Measurements from ENCODE around the gene STARD13.

The STARD13 gene

DNA sequence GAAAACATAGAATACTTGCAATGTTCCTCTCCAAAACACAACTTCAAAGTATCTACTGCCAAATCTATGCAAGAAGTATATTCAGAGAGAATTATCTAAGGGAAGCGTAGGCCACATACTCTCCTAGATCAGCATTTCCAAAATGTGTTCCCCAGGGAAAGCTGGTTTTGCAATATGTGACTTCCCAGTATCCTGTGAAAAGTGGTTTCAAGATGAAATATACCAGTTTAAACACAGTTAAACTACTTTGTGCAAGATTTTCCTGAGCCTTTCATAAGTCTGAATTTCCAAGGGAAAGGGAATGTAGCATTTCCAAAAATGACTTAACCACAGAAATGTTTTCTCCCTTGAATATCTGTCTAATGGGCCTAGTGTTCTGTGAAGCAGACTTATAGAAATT, 7.6 kb downstream of the STARD13 start:
- DNase-seq (ENCODE audit: low read depth): no peak

DNA sequence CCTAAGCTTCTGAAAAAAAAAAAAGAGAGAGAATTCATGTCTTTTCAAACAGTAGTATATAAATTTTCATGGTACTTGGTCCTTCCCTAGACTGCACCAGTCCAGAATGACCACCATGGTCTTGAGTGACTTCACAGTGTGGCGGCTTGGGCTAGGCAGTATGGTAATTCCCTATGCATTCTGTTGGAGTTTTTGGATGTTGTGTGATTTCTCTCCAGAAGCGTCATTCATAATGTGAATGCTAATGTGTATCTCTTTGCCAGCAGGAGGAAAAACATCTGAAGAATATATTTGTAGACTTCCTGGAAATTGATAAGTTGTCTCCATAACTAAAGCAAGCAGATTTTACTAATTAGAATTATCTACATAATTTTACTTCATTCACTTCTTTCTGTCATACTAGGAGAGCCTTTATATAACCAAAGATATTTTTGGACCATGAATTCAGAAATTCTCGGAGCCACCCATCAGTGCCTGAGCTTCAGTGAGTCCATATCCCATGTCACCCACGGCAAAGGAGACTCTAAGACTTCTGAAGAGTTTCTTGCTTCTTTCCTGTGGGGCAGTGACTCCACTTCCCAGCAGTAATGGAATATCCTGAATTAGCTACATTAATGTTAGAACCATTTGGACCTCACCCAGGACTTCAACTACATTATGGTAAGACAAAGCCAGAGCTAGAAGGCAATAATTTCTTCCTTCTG, 8.4 kb downstream of the STARD13 start:
- DNase-seq (ENCODE audit: low read depth): no peak

DNA sequence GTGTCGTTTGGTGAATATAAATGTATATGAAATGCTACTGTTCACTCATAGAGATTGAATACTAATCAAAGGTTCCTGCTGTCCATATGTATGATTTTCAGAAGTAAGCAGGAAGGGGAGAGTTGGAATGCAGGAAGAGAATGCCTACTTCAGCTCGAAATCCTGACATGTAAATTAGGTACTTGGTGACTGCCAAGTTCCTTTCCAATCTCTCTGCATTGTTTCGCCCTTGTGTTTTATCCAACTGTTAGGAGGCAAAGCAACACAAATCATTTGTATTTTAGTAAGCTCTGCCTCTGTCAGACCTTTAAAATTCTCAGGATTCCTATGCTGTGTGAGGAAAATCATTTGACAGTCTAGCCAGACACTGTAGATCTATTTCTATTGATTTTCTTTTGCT, 9.0 kb downstream of the STARD13 start:
- no peak for DNase-seq (ENCODE audit: low read depth)

DNA sequence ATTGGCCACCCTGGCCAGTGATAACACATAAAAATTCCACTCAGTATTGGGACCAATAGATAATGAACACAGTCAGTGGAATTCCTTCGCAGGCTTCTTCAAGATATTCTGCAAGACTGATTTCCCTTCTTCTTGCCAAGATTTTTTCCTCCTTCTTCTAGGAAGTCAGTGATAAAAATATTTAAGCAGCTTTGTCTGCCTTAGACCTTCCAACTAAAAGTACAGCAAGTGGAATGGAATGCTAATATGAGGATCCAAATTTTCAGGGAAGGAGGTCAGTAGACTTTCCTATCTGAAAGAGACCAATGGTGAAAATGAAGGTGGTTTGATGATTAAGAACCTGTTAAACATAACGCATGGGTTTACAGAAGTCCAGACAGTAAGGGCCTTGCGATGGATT, 9.6 kb downstream of the STARD13 start:
- no peak for DNase-seq (ENCODE audit: low read depth)

DNA sequence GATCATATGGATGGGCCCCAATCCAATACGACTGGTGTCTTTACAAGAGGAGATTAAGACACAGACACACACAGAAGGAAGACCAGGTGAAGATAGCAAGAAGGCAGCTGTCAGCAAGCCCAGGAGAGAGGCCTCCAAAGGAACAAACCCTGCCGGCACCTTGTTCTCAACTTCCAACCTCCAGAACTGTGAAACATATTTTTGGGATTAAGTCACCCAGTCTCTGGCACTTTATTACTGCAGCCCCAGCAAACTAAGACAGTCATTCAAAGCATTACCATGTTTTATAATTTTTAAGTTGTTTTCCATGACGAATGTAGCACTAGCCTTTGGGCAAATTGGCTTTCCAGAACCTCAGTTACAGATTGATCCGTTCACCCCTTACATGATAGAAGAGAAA, 11.3 kb downstream of the STARD13 start:
- no peak for DNase-seq (ENCODE audit: low read depth)

DNA sequence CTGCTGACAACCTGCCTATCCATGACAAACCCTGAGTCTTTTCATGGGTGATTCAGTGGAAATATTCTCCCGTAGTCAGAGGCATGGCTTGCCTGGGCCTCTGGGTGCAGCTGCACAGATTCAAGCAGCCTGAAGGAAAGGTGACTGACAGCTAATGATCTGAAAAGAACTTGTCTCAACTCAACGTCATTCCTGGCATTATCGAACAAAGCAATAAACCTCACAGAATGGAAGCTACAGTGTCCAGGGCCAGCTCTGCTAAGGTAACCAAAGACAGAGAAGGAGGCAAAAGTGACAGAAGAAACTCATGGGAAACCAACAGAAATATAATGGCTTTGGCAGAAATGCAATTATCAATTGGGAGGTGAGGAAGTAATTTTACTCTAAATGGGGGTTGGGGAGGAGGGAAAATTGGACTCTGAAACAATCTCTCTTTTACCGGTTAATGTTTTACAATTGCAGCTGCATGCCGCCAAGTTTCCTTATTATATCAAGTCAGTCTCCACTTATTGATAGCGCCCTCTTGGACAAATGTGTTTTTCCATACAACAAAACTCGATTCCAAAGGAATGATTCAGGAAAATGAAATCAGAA, 12.9 kb downstream of the STARD13 start:
- no peak for DNase-seq (ENCODE audit: low read depth)

DNA sequence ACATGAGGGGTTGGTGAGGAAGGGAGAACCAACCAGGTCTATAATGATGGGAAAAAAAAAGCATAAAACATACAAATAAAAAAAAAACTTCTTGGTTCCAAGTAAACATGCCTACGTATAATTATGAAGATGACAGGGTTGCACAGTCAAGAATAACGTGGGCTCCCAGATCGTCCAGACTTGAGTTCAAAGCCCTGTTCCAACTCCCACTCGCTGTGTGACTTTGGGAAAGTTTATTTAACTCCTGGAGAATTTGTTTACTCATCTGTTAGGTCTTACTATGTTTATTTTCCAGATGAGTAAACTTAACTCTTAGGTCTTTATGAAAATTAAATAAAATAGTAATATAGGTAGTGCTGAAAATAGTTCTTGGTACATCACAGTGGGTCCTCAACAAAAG, 13.8 kb downstream of the STARD13 start:
- DNase-seq (ENCODE audit: low read depth): no peak

DNA sequence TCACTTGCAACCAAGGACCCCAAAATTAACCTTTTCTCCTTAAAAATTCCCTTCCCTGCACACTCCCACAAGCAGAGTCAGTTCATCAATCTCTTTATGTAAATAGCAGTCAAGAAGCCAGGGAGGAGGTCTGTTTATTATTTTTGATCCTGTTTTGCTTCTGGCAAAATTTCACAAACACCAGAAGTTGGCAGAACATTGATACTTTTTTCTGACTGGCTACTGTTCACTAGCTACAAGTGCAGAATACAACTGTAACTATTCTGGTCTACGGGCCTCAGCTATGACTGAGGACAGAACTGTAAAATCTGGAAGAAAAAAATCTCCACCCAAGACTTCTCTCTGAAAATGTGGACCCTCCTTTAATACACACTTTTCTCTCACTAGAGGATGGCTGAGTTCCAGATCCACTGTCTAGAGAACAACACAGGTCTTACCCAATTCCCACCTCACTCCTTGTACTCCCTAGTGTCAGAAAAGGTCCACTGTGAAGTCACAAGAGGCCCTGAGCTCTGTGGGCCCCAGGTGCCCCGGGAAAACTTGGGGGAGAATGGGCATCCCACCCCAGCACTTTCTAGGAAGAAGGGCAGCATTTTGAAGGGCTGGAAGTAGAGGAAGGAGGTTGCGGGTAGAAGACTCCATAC, 14.5 kb downstream of the STARD13 start:
- DNase-seq (ENCODE audit: low read depth): no peak

DNA sequence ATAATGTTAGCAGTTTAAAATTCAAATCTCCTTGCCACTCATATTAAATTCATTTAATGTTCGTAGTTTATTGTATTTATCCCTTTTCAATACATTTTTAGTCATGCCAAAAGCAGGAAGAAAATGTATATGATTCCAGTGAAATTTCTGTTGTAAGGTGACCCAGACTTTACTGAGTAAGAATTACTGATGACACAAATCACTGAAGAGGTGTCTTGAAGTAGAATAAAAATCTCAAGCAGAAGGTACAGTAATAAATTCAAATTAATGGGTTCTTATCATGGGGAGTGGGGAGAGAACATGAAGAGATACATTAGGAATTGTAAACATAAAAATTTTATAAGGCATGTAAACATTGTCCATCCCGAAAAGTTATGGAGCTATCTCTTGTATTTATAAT, 19.9 kb downstream of the STARD13 start:
- no peak for DNase-seq (ENCODE audit: low read depth)

DNA sequence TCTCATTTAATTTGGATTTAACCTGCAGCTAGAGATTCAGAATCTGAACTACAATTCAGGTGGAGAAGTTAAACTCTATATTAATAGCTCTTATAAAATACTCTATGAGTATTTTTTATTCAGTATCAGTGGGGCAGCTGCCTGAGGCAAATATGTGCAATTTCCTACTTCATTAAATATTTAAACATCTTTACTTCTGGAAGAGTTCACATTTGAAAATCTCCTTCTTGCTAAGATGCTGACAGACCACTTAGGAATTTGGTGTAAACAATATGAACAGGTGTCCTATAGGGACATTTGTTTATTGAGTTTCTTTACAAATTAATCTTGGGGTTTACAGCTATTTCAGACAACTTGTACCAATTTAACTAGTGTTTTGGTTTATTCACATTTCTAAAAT, 20.4 kb downstream of the STARD13 start:
- DNase-seq (ENCODE audit: low read depth): no peak

DNA sequence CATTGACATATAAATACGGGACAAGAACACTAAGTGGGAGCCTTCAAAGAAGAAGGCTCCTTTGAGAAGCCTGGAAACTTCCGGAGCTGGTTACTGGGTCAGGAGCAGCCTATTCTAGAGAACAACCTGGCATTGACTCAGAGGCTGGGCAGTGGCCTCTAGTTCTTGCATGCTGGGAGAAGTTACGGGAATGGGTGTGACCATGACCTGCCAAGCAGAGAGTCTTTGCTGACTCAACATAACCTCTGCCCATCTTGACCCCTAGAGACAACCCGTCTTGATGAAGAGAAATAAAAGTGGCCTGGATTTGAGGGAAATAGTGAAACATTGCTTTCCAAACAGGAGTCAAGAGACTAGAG, 21.0 kb downstream of the STARD13 start:
- DNase-seq (ENCODE audit: low read depth): no peak

DNA sequence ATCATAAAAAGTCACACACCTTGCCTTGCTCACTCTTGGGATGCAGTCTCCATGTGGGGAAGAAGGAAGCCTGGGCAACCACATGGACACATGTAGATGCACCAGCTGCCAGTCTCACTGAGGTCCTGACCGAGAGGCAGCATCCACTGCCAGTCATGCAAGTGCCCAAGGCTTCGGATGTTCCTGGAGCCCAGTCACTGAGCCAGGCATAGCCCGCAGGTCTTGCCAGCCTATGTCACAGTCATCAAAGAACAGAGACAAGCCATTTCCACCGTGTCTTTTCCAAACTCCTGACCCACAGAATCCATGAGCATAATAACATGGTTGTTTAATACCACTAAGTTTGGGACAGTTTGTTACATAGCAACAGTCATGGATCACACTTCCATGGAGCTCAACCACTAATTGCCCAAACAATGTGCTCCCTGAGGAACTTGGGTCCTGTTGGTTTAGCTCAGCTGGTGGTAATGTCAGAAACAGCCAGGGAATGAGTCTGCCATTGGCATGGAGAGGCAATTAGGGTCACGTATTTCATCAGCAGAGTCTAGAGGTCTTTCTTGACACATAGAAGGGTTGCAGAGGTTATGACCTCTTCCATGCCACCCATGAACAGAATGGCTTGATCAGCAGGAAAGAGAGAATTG, 21.5 kb downstream of the STARD13 start:
- no peak for DNase-seq (ENCODE audit: low read depth)

DNA sequence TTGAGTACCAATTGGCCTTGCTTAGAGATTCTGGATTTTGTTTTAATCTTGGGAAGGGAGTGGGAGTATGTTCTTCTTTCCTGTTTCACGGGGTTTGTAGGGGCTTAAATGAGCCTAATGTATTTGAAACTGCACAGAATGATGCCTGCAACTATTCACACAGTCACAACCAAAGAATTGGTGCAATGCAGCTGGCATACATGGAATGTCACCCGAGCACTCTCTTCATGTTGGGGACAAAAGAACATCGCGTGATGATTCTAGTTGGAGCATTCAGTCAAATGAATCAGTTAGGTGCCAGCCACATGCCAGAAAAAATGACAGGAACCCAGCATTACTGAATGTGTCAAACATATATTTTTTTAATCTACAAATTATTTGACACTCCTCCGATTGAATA, 22.1 kb downstream of the STARD13 start:
- no peak for DNase-seq (ENCODE audit: low read depth)

DNA sequence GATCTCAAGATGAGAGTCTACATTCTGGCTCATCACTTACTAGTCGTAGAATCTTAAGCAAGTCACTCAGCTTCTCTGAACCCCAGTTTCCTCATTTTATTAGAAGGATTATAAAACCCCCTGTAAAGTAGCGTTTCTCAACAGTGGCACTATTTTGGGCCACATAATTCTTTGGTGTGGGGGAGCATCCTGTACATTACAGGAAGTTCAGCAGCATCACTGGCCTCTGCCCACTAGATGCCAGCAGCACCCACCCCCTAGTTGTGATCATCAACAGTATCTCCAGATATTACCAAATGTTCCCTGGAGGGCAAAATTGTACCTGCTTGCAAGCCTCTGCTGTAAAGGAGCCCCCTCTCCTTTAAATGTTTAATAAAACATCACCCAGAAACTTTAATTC, 22.6 kb downstream of the STARD13 start:
- no peak for DNase-seq (ENCODE audit: low read depth)

DNA sequence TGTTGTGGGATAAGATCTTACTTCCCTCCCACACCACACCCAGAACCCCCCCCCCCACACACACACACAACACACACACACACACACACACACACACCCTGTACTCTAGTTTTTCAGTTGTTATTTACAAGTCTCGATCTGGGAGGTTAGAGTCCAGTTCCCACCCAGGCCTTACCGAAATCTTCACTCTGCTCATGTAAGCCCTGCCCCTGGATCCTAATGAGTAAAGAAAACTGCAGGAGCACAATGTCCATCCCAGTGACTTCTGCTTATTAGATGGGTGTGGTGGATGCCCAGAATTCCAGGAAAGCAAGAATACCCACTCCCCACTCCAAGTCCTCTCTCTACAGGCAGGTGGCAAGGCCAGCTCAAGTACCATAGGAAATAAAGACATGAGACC, 23.0 kb downstream of the STARD13 start:
- no peak for DNase-seq (ENCODE audit: low read depth)

DNA sequence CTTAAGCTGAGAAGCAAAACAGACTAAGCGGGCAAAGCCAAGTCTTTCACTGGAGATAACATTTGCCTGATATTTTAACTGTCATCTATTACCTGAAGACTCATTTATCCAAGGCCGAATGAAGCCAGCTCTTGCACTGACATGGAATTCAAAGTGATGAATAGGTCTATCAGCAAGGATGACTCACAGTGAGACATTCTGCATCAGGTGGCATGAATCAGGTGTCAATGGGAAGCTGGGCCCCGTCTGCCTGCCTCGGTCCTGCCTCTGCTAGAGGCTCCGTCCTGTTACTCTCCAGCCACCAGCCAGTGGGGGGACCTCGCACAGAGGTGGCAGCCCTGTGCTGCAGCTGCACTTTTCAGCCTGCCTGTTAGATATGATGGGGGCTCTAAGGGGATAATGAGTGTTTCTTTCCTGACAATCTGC, 23.5 kb downstream of the STARD13 start:
- DNase-seq (ENCODE audit: low read depth): no peak

DNA sequence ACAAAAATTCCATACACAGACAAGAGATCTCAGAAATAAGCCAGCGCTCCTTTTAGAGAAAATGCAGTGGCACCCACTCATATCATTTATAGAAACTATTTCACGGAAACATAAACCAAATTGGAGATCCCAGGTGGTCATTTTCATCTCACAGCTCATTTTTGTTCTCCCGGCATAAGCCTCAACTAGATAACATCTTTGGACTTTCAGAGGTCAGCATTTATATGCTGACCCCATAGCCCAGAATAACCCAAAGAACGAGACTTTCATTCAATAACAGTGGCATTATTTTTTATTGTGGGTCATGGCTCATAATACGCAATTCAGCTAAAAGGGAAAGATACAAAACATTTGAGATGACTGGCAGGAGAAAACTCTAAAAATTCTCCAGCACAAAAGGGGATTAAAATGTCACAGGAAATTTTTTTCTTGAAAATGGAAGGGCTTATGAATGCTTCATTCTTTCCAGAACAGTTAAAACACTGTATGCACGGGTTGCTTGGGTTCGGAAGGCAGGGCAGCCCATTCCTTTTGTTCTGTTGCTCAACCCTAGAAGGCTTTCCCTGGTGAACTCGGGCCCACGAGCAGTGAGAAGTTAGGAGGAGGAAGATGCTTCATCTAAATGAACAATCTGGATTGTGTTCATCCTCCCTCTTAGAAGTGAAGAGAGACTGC, 24.0 kb downstream of the STARD13 start:
- DNase-seq (ENCODE audit: low read depth): no peak

DNA sequence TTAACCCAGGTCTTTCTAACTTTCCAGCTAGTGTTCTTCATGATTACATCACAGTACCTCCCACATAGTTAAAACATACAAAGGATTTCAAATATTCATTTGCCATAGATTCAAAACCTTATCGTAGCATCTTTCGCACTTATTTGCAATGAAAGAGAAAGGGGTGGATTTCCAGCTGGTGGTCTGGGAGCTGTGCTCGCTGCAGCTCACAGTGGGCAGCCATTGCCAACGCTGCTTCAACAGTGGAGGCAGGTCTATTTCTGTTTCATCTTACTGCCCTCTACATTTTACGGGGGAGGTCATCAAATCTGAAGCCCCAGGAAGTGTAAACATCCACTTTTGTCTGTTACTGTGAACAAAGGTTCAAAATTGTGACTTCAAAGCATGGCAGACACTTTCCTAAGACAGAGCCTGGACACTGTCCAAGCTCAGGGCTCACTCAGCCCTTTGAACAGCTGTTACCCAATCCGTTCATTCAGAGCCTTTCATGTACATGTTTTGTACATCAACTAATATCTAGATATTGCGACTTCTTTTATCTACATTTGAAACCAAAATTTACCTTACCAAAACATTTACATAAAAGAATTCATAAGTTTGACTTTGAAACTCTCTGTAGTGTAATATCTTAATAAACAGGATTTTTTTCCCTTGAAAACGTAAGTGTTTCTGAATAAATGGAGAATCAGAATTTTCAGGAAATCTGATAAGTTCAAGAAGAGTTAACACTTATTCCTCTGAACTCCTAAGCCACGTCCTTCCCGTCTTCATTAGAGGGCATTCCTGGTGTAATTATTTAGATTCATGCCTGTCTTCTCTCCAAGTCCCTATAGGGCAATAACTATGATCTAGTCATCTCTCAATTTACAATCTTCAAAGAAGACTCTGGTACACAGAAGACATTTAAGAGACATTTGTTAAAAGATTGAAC, 25.1 kb downstream of the STARD13 start:
- DNase-seq (ENCODE audit: low read depth): no peak

DNA sequence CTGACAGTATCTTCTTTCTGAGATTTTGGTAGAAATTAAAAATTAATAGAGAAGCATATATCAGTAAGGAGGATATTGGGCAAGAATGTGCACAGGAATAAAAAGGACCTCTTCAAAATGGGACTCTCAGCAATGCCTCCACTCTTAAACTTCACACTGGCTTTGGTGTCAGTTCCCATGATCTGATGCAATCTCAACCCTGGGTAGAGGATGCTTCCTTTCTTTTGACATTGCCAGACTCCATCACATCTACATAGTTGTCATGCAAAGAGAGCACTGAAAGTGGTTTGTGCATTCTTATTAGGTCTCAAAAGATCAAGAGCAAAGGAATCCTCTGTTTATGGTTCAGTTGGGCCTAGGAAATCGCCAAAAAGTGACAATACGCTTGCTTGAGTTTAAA, 26.3 kb downstream of the STARD13 start:
- no peak for DNase-seq (ENCODE audit: low read depth)

DNA sequence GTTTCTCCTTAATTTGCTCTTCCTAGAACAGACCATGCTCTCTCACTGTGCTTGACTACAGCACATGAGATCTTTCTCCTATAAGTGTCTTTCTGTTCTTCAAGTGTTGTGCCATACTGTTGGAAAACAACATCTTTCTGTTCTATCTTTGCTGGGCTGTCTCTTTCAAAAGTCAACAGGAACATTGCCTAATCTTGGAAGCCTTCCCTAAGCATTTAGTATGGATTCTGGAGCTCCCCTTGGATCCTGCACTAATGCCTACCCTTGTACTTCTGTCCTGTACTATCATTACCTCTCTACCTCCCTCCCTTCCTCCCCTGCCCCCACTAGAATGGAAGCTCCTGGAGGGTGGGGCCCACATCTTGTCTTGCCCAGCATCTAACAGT, 26.8 kb downstream of the STARD13 start:
- DNase-seq (ENCODE audit: low read depth): no peak
